ENCODE data around the gene EFNA5. TPM values are rescaled to one million over a fixed set of nuclear protein-coding genes. Genes with fewer than 3 reads are reported as not detected.

Gene EFNA5
- total and polyA plus RNA-seq, 10 of the 15 experiments (the other 5 are each of a cell fraction or from before 2014, with no cell fraction given) = 0.19 to 12.6 (median 3.9) TPM

GRCh38 chr5:107564931-107565372 is 105.8 kb downstream of the EFNA5 start:
- H3K4me2 ChIP-seq (ENCODE audit: control insufficient read depth, insufficient read depth) = no peak overlapping the region
- ChIA-PET CTCF (no interaction called here), POLR2A (interaction anchor here (1.8 kb wide), 1 partner anchor 16 kb away, joined by 5 read pairs; no protein-coding TSS in a partner anchor), RAD21 (ENCODE audit: unreplicated experiment) (no interaction called here), SMC1A (ENCODE audit: uncharacterized antibody, unreplicated experiment) (interaction anchor here (3.8 to 9.7 kb wide), 3 partner anchors 10 to 88 kb away, joined by 14 to 106 read pairs (median 58); no protein-coding TSS in a partner anchor)
- no peak for DNase-seq (ENCODE audit: low read depth, low spot score)
- H3K36me3 ChIP-seq (ENCODE audit: control insufficient read depth in 2 of 2, insufficient read depth in 2 of 2, low read length in 1 of 2) = no peaks in the 10 kb centered on the region
- H3K4me1 ChIP-seq (ENCODE audit: control insufficient read depth, insufficient read depth, low read length) = peaks cover 12% of the 10 kb centered on the region
- H3K27me3 ChIP-seq (replicated peaks in 1 of 2; ENCODE audit: control insufficient read depth in 2 of 2, insufficient read depth in 2 of 2, low read length in 1 of 2) = no peaks in the 10 kb centered on the region
- TF ChIP-seq HSF1 (IDR thresholded peaks at IDR 0.05; ENCODE audit: low read depth, low read length) = no peak
- TF ChIP-seq TCF7 (IDR thresholded peaks at IDR 0.05; ENCODE audit: borderline replicate concordance) = no peak
- TF ChIP-seq SPI1 (IDR thresholded peaks at IDR 0.05; ENCODE audit: borderline replicate concordance, insufficient read depth, low read depth, low read length) = no peak
- TF ChIP-seq RAD21 (IDR thresholded peaks at IDR 0.05; ENCODE audit: insufficient read depth, low read depth, low read length) = no peak
- no peak for TF ChIP-seq PAX8 (IDR thresholded peaks at IDR 0.05)
- TF ChIP-seq LARP7 (IDR thresholded peaks at IDR 0.05) = no peak
- TF ChIP-seq HCFC1 (IDR thresholded peaks at IDR 0.05; ENCODE audit: low read length) = no peak
- TF ChIP-seq MAX (IDR thresholded peaks at IDR 0.05; ENCODE audit: low read depth, low read length) = no peak
- TF ChIP-seq RUNX3 (IDR thresholded peaks at IDR 0.05; ENCODE audit: low read length) = no peak
- TF ChIP-seq, protein P1, sequence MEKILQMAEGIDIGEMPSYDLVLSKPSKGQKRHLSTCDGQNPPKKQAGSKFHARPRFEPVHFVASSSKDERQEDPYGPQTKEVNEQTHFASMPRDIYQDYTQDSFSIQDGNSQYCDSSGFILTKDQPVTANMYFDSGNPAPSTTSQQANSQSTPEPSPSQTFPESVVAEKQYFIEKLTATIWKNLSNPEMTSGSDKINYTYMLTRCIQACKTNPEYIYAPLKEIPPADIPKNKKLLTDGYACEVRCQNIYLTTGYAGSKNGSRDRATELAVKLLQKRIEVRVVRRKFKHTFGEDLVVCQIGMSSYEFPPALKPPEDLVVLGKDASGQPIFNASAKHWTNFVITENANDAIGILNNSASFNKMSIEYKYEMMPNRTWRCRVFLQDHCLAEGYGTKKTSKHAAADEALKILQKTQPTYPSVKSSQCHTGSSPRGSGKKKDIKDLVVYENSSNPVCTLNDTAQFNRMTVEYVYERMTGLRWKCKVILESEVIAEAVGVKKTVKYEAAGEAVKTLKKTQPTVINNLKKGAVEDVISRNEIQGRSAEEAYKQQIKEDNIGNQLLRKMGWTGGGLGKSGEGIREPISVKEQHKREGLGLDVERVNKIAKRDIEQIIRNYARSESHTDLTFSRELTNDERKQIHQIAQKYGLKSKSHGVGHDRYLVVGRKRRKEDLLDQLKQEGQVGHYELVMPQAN (conservative IDR thresholded peaks at IDR 0.05) = no peak
- no peak for TF ChIP-seq MEF2B (IDR thresholded peaks at IDR 0.05; ENCODE audit: partially characterized antibody, poor library complexity, severe bottlenecking)
- TF ChIP-seq BRCA1 (IDR thresholded peaks at IDR 0.05; ENCODE audit: low read depth, low read length) = no peak
- no peak for TF ChIP-seq POLR2A (IDR thresholded peaks at IDR 0.05; ENCODE audit: low read depth, low read length)
- no peak for TF ChIP-seq ZNF622 (IDR thresholded peaks at IDR 0.05)
- TF ChIP-seq, protein P2, sequence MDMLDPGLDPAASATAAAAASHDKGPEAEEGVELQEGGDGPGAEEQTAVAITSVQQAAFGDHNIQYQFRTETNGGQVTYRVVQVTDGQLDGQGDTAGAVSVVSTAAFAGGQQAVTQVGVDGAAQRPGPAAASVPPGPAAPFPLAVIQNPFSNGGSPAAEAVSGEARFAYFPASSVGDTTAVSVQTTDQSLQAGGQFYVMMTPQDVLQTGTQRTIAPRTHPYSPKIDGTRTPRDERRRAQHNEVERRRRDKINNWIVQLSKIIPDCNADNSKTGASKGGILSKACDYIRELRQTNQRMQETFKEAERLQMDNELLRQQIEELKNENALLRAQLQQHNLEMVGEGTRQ (IDR thresholded peaks at IDR 0.05; ENCODE audit: borderline replicate concordance, low read depth, low read length) = no peak
- TF ChIP-seq, protein P3, sequence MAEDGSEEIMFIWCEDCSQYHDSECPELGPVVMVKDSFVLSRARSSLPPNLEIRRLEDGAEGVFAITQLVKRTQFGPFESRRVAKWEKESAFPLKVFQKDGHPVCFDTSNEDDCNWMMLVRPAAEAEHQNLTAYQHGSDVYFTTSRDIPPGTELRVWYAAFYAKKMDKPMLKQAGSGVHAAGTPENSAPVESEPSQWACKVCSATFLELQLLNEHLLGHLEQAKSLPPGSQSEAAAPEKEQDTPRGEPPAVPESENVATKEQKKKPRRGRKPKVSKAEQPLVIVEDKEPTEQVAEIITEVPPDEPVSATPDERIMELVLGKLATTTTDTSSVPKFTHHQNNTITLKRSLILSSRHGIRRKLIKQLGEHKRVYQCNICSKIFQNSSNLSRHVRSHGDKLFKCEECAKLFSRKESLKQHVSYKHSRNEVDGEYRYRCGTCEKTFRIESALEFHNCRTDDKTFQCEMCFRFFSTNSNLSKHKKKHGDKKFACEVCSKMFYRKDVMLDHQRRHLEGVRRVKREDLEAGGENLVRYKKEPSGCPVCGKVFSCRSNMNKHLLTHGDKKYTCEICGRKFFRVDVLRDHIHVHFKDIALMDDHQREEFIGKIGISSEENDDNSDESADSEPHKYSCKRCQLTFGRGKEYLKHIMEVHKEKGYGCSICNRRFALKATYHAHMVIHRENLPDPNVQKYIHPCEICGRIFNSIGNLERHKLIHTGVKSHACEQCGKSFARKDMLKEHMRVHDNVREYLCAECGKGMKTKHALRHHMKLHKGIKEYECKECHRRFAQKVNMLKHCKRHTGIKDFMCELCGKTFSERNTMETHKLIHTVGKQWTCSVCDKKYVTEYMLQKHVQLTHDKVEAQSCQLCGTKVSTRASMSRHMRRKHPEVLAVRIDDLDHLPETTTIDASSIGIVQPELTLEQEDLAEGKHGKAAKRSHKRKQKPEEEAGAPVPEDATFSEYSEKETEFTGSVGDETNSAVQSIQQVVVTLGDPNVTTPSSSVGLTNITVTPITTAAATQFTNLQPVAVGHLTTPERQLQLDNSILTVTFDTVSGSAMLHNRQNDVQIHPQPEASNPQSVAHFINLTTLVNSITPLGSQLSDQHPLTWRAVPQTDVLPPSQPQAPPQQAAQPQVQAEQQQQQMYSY (CRISPR knock-in tag; IDR thresholded peaks at IDR 0.05) = no peak
- 93% methylated on average over 4 of the region's 4 CpGs for WGBS (ENCODE audit: insufficient coverage, insufficient replicate concordance, low lambda C conversion rate, missing lambda C conversion rate)
- intact Hi-C loops (cut with micrococcal nuclease; ENCODE audit: unreplicated experiment) (no loop called here), in situ Hi-C loops (cut with MboI) (no loop called here)
- no peak for ATAC-seq
- H3K79me2 ChIP-seq (ENCODE audit: control insufficient read depth, insufficient read depth, low read length) = peaks cover 23% of the 10 kb centered on the region
- no peak for FAIRE-seq
- H3K4me3 ChIP-seq = no peak overlapping the region
- no peak overlapping the region for H2AFZ ChIP-seq (ENCODE audit: control insufficient read depth, low read depth, low read length)
- H3K27ac ChIP-seq (ENCODE audit: control insufficient read depth, insufficient read depth) = no peak overlapping the region
- no peak overlapping the region for H3K9ac ChIP-seq (ENCODE audit: control insufficient read depth, insufficient read depth, low read length)
- H3K9me3 ChIP-seq (replicated peaks; ENCODE audit: control insufficient read depth, insufficient read depth, low read length) = no peaks in the 10 kb centered on the region; the same call in 2 of the 3 replicates
- no TSS peak for BruUV-seq (replicated peaks)
- H4K20me1 ChIP-seq (ENCODE audit: control insufficient read depth, insufficient read depth) = no peaks in the 10 kb centered on the region
